Suppressor macrophage treated with lipopolysaccharide for 1 hour (primary cell): ENCODE measurements around the gene TSPAN4.

Source experiments
- DNase-seq, 3 donors: peaks; one replicate each; pipeline ENCODE4 v3.0.0-alpha.2; 2020 to 2022

The TSPAN4 gene, protein sequence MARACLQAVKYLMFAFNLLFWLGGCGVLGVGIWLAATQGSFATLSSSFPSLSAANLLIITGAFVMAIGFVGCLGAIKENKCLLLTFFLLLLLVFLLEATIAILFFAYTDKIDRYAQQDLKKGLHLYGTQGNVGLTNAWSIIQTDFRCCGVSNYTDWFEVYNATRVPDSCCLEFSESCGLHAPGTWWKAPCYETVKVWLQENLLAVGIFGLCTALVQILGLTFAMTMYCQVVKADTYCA

DNA sequence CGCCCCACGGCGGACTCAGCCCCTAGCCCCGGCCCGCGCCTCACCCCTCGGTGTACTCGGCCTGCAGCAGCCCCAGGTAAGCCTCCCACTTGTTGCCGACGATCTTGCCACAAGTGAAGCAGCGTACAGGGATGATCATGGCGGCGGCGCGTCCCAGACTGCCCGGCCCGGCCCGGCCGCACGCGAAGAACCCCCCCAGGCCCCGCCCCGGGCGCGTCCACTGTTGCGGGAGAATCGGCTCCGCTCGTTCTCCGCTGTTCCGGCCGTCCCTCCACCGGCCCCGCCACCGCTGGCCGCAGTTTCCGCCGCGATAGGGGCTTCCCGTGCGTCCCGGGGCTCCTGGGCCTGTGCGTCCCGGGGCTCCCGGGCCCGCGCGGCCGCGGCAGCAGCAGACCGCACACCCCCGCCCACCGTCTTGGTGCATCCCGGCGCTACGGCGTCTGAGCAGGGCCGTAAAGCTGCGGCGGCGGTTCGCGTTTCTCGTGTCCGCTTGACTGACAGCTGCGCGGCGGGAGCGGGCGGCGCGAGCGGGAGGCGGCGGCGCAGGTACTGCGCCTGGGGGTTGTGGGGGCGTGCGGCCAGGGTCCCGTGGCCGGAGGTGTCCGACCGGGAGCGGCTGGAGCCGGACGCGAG lies at the start of gene TSPAN4, which contains the start of gene POLR2L:
Gene TSPAN4, plus strand, starts transcription at position 483 of the 633 bp plus-strand sequence. CDS start 7,453 bp downstream, outside the sequence.
Gene POLR2L, minus strand, starts transcription at position 160 of the 633 bp plus-strand sequence. Its CDS starts 21 bp downstream, at position 139.
- peak; percentile 91 to 97 (median 95) for DNase-seq

DNA sequence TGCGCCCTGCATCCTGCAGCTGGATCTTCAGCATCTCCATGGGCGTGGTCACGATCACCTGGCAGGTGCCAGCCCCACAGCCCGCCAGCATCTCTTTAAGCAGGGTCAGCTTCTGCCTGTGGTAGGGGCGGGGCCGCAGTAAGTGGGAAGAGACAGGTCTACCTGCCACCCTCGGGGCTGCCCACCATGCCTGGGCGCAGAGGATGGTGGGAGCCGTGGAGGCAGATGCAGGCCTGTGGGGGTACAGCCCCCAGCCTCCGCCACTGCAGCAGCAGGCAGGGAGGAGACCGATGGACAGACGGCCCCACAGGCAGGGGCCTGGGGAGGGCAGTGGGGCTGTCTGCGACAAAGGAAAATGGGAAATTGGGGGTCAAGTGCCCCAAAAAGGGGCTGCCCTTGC lies 49.8 kb upstream of the TSPAN4 start:
- DNase-seq, result no peak

DNA sequence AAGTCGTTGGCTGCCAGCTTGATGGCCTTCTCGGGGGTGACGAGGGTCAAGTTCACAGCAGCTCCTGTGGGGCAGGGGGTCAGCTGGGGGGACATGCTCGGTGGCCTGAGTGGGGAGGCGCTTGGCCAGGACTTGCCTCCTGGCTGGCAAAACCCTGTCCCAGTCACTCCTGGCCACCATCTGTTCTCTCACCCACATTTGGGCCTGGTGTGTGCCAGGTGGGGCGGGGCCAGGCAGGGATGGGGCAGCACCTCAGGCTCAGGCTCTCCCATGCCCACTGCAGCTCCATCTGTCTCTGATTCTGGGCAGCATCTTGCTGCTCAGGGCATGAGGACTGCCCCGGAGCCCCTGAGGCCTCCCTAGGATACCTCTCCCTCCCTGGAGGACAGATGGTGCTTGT lies 49.1 kb upstream of the TSPAN4 start:
- no peak for DNase-seq

DNA sequence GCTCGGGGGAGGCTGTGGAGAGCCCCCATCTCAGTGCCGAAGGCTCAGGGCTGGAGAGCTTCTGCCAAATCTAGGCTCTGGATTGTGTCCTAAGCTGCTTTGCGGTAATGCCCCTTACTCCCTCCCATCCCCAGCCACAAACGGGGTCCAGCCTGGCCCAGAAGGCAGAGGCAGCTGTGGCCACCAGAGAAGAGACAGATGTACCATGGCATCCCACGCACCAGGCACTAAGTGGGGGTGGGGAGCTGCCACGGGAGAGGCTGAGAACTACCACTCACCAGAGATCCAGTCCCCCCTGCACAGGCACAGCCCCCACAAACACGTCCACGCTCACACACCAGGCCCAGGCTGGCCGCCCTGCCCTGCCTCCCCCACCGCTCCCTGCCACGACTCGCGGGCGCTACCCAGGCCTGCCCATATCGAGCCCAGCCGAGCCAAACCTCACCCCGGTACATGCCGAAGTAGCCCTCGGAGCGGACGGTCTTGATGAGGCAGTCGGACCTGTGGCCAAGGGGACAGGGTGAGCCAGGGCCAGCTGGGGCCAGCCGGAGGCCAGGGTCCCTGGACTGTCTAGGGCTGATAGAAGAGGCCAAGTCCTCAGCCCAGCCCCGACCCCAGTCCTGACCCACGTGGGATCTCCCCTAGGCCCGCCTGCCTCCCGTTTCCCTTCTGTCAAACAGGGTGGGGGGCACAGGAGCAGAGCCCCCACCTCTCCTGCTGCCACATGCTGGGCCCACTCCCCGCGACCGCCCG lies 48.5 kb upstream of the TSPAN4 start:
- no peak for DNase-seq

DNA sequence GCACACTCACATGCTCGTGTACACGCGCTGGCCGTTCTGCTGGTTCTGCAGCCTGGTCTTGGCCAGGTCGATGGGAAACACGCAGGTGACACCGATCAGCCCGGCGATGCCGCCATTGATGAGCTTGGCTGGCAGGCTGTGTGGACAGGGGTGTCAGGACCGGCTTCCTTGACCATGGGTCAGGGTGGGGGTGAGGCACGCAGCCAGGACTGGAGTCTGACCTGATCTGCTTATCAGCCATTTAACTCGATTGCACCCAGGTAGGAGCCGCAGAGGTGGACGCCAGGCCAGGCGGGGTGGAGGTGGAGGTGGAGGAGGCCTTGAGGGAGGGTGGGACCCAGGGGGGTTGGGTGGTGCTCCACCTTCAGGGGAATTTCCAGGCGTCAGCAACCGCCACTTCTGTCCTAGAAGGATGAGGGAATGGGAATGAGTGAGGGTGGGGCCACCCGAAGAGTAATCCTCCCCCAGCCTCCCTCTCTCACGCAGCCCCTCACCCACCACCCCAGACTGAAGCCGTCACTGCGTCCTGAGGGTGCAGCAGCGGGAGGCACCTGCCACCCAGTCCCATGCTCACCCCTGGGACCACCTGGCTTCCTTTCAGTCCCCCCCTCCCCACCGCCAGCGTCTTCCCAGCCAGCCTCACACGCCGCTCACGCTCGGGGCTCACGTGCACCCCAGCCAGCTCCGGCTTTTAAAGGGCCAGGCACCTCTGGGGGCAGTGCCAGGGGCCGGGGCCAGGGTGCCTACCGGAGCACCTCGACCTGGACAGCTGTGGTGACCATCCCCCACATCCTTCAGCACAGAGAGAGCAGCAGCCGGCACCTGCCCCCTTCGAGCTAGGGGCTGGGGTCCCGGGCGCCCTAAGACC lies 47.7 kb upstream of the TSPAN4 start:
- DNase-seq, result no peak

DNA sequence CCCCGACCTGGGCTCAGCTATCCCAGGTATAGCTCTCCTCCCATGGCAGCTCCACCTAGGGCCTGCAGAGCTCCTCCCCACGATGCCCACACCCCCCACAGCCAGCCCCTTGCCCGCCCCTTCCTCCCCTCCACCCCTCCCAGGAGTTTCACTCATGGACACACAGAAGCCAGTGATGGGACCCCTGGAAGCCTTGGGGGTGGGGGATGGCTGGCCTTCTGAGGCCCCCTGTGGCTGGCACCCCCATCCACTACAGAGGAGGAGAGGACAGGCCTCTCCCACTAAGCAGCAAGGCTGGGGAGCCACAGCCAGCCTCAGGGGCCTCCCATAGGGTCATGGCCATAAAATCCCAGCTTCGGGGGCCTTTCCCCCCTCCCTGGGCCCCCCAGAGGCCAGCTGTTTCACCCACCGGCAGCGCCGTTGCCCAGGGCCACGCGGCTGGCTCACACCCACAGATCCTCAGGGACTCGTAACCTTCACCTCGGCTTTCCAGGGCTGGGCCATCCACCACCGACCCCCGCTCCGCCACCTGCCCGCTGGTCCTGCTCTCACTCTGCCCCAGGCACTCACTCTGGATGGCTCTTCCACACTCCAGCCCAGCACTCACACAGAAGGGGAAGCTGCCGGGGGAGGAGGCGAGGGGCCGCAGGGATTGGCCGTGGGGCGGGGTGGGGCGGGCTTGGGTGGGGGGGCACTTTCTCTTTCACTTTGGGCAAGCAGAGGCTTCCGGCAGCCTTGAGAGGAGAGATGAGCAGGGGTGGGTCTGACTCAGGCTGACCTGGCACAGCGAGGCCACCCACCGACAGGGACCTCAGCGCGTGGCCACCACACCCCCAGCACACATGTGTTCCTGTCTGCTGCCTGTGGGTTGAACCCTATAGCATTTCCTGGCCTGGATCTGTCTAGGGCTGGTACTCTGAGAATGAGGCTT lies 46.8 kb upstream of the TSPAN4 start:
- DNase-seq, result peak; percentile 92 to 95 (median 93)

DNA sequence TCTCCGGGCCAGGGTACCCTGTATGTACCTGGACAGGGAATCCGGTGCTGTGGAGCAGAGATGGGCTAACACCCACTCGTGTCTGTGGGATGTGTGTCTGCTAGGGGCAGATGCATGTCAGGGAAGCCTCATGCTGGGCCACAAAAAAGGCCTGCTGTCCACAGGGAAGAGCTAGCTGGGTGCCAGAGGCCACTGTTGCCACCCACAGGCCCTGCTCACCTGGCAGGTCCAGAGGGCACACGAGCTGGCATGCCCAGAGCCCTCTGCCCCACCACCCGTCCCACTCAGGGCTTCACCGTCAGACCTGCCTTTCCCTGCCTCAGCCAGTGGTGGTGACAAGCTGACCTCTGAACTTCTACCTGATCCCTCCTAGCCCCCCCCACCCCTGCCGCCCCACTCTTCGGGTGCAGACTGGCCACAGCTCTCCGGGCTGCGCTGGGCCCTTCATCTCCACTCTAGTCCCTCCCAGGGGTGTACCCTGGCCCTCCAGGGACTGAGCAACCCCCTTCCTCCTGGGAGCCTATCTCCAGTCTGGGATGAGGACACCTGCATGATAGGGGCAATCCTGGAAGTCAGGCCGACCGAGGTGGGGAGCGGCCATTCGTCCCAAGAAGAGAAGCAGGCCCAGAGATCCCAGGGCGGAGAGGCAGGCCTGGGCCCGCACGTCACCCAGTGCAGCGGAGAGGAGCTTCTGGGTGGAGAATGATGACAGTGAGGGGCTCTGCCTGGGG lies 45.9 kb upstream of the TSPAN4 start:
- no peak for DNase-seq

DNA sequence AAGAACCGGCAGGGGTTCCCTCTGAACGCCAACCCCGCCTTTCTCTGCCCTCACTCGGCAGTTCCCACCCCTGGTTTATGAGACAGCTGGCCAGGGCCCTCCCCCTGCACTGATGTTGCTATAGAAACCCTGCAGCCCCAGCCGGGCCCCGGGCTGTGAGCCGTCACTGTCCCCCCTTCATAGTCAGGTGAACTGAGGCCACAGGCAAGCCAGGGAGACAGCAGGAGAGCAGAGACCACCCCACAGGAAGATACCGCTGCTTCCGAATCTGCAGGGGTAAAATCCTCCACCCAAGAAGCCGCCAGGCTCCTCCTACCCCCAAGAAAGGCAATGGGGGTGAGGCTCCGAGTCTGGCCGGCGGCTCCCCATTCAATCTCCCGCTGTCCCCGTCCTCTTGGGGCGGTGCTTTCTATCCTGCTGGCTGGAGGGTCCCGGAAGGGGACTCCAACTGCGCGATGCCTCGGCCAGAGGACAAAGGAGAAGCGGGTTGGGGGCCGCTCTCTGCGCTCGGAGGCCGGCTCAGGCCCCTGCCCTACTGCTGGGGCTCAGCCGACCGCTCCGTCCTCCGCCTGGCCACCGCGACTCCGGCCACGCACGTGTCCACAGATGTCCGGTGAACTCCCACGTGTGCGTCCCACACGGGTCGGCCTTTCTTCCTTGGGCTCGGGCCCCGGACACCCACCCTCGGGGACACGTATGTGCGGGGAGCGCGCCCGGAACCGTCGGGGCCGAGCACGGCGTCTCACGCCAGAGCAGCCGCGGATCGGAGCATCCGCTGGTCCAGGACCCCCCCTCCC lies 45.2 kb upstream of the TSPAN4 start:
- DNase-seq, result peak; percentile 79 to 89 (median 85)

DNA sequence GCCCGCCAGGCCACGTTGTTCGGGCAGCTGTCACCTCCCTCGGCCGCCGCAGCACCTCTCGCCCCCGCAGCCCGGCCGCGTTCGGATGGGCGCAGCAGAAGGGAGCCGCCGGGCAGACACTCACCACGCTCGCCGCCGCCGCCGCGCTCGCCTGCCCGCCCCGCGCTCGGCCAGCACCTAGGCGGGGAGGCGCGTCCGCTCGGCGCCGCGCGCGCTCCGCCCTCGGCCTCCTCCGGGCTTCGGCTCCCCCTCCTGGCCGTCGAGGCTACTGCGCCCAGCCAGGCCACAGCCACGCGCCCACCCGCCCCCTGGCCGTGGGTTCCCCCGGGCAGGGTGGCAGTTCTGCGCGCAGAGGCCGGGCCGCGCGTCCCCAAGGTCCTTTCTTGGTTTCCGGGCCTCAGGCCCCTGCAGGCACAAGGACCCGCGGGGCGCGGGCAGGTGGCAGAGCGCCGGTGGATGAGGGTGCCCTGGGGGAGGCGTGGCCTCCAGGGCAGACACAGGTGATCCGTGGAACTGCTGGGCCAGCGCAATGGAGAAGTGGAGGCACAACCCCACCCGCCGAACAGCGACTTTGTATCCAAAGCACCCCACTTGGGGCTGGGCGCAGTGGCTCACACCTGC lies 44.4 kb upstream of the TSPAN4 start, which contains the start of gene SLC25A22:
Gene SLC25A22, minus strand, starts transcription at position 189 of the 621 bp plus-strand sequence. CDS start 3,275 bp downstream, outside the sequence.
- DNase-seq, result peak; percentile 86 to 97 (median 93)

DNA sequence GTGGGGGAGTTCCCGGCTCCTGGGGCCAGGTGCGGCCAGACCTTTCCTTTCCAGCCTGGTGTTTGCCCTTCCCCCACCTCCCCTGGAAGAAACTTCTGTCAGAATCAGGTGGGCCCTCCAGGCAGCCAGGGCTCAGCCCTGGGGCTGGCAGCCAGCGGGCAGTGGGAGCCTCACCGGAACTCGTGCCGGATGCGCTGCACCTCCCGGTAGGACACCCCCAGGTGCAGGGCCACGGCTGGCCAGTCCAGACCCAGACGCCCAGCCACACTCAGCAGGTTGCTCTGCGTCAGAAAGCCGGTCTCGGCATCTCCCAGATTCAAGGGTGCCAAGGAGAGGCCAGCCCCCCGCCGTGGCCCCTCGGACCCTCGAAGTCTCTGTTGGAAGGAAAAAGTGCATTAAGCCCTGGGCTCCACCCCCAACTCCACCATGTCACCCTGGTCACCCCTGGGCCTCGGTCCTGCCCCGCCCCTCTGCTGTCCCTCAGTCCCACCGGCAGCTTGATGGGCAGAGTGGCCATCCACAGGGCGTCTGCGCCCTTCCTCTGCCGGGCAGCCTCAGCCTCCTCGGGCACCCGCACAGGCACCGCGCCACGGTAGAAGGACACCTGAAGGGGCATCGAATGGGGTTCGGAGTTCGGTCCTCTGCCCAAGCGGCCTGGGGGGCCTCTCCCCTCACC lies 42.9 kb upstream of the TSPAN4 start:
- DNase-seq, result no peak

DNA sequence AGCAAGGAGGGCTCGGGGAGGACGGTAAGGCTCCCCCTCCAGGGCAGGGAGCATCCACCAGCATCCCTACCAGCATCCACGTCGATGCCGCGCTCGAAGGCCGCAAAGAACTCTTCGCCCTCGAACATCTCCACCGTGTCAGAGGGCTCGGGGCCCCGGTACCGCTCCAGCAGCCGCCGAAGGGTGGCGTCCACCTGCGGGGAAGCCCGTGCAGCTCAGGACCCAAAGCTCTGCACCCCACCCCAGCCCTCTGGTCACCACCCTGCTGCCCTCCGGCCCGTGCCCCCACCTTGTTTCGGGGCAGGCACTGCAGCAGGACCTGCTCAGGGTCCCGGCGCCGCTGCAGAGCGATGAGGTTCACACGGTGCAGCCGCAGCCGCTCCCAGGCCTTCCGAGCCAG lies 42.2 kb upstream of the TSPAN4 start:
- no peak for DNase-seq

DNA sequence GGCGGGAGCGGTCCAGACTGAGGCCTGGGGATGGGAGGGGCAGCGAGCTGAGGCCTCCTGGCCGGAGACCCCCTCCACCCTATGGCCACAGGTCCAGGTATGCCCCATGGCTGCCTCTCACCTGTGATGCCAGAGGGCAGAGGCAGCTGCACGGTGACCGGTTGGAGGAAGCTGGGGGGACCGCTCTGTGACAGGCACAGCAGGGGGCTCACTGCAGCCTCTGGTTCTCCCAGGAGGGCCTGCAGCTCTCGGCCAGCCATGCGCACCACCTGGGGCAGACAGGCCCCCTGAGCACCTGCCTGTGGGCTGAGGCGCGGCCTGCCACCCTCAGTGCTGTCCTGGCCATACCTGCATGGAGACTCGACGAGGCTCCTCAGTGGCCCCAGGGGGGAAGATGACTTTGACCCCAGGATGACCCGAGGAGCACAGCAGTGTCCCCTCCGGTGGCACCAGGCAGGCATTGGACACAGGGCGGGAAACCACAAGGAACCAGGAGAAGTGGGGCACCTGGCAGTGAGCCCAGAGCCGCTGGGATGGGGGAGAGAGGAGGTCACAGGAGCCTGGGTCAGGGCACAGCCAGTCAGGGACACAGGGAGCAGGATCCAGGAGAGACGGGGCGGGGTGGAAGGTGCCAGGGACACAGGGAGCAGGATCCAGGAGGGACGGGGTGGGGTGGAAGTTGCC lies 41.4 kb upstream of the TSPAN4 start:
- no peak for DNase-seq

DNA sequence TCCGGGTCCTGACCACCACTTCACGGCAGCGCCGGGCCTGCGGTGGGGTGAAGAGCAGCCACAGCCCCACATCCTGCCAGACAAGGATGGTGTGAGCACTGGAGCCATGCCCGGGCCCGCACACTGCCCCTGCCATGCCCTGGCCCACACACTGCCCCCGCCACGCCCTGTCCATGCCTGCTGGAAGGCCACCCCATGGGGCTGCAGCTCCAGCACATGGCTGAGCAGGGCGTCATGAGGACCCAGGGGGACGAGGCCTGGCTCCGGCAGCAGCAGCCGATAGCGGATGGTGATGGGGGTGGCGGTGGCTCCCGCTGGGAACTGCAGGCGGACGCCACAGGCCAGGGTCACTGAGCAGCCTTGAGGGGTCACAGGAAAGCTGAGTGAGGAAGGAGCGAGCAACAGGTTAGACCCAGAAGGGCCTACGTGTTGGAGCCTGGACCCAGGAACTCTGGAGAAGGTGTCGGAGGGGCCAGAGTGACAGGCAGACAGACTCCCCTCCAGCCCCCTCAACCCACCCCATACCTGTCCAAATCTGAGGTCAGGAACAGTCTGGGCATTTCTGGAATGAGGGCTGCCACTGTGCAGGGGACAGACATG lies 40.5 kb upstream of the TSPAN4 start:
- no peak for DNase-seq

DNA sequence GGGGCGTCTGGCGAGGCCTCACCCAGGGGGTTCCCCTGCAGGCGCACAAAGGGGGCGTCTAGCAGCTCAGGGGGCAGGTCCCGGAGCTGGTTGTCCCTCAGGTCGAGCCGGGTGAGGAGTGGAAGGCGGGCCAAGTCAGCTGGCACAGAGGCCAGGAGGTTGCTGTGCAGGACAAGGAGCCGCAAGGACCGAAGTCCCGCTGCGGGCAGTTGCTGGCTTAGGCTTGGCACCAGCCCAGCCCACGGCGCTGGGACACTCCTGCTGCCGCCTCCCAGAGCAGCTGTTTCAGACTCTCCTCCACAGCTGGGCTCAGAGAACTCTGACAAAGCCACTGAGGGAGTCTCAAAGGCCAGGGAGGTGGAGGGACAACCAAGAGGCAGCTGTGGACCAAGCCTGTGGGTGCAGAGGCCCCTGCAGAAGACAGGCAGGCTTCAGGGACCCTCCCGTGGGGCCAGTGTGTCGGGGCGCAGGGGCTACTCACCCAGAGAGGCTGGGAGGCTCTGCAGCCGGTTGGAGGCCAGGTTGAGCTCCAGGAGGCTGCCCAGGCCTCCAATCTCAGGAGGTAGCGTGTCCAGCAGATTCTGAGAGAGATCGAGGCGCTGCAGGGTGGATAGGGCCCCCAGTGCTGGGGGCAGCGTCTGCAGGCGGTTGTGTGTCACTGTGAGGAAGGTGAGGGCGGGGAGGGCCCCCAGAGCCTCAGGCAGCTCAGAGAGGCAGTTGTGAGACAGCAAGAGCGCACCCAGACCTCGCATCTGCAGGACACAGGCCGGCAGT lies 39.8 kb upstream of the TSPAN4 start:
- DNase-seq, result no peak

DNA sequence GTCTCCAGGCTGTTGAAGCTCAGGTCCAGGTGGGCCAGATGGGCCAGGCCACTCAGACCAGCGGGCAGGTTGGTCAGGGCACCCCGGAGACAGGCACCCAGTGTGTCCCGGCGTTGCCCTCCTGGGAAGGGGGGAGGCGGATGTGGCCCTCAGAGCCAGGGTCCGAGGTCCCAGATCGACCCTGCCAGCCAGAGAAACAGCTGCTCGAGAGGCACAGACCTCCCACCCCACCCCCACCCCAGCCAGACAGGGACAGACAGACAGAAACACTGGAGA lies 39.2 kb upstream of the TSPAN4 start:
- DNase-seq, result no peak

DNA sequence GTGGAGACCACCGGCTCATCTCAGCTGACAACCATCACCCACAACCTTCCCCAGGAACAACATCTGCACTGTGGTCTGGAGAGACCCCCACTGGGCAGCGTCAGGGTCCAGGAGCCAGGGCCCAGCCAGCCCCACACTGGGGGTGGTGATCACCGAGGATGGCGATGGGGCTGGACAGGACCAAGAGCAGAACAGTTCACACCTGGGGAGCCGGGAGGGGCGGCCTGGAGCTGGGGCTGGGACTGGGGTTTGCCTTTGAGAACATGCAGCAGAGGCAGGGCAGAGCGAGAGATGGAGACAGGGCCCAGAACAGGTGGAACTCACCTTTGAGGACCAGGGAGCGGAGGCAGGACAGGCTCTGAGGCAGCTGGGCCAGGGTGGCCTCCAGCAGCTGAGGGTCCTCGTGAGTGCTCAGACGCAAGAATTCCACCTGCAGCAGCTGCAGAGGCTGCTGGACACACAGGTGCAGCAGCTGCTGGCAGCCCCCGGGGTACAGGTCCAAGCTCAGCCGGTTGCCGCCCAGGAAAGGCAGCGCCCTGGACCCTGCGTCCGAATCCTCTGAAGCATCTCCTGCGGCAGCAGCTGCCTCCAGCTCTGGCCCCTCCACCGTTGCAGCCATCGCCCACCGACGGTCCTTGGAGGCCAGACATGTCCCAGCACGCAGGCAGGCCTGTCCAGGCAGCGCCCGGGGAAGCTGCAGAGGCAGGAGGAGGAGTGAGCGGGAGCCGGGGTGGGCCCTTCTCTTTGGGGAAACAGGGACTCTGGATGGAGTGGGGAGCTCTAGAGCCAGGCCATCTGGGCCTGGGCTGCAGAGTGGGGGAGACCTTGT lies 38.7 kb upstream of the TSPAN4 start:
- DNase-seq, result peak in 1 of 3 donors; percentile 26
